ENCODE measurements around the gene MYPOP. TPM values are rescaled to one million over a fixed set of nuclear protein-coding genes. Genes with fewer than 3 reads are reported as not detected.

The MYPOP gene
- total RNA-seq, 1 experiment from 2014 or later = 9.0 TPM

DNA sequence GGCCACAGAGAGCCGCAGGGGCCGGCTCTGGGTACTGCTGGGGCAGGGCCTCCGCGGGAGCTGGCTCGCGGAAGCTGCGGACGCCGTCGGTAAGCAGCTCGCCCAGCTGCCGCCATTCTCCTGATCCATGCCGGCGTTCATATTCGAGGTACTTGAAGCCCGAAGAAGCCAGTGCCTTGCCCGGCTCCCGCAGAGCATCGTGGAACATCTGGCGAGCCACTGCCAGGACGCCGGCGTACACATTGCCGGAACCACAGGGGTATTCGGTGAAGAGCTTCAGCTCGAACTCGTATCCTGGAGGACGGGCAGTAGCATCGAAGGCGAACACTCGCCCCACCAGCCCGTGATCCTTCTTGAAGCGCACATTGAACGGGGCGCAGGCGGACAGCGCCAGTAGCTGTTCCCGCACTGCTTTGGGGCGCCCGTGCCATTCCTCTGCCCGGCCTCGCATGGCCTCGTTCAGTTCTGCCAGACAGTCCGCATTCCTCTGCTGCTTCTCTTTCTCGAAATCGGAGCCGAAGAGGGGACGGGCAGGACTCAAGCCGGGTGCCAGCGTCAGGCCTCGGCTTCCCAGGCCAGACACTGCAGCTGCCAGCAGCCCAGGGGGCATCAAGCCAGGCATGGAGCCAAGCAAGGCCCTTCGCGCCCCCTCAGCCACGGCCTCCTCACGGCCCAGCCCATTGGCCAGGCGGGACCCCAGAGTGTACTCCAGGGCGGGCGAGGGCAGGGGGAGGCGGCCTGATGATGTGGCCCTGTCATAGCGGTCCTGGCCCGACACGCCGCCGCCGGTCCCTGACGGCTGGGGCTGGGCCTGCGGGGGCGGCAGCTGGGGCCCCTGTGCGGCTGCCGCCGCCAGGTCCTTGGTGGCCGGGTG is 17.5 kb downstream of the MYPOP start:
- TF ChIP-seq, protein P1, sequence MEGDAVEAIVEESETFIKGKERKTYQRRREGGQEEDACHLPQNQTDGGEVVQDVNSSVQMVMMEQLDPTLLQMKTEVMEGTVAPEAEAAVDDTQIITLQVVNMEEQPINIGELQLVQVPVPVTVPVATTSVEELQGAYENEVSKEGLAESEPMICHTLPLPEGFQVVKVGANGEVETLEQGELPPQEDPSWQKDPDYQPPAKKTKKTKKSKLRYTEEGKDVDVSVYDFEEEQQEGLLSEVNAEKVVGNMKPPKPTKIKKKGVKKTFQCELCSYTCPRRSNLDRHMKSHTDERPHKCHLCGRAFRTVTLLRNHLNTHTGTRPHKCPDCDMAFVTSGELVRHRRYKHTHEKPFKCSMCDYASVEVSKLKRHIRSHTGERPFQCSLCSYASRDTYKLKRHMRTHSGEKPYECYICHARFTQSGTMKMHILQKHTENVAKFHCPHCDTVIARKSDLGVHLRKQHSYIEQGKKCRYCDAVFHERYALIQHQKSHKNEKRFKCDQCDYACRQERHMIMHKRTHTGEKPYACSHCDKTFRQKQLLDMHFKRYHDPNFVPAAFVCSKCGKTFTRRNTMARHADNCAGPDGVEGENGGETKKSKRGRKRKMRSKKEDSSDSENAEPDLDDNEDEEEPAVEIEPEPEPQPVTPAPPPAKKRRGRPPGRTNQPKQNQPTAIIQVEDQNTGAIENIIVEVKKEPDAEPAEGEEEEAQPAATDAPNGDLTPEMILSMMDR (conservative IDR thresholded peaks at IDR 0.05) = no peak
- peak; percentile 47 for DNase-seq
- no peak overlapping the region for H3K27ac ChIP-seq (ENCODE audit: insufficient read length, low read depth, low read length)

More for the DNA sequence above, 17.5 kb downstream of the MYPOP start:
- Histone ChIP-seq H4K8ac (replicated peaks; ENCODE audit: insufficient read length, low read depth, low read length) (no peak overlapping the region), H3K56ac (ENCODE audit: insufficient read length, low read depth, low read length) (no peak overlapping the region), H3T11ph (ENCODE audit: low read length) (no peak overlapping the region), H2AFZ (ENCODE audit: low read length) (no peak overlapping the region), H2AK5ac (ENCODE audit: insufficient read length, low read length) (no peak overlapping the region), H4K20me1 (ENCODE audit: control insufficient read depth, insufficient read depth, insufficient read length) (no peaks in the 10 kb centered on the region), H3K79me2 (ENCODE audit: insufficient read depth, low read length) (no peaks in the 10 kb centered on the region), H3K9ac (ENCODE audit: extremely low read depth, insufficient read length, low read length) (no peak overlapping the region), H3K18ac (ENCODE audit: insufficient read length, low read depth, low read length) (no peak overlapping the region), H2BK20ac (ENCODE audit: low read depth, low read length, poor library complexity, severe bottlenecking) (no peak overlapping the region), H4K91ac (ENCODE audit: insufficient read length, low read depth, low read length) (no peak overlapping the region), H3K23ac (ENCODE audit: insufficient read length, low read depth, low read length) (no peak overlapping the region), H3K14ac (ENCODE audit: insufficient read depth, low read length) (peak overlapping the region; percentile 89), H2BK15ac (ENCODE audit: low read depth, low read length) (no peak overlapping the region), H3K27me3 (ENCODE audit: insufficient read depth, low read length) (no peaks in the 10 kb centered on the region), H3K4ac (ENCODE audit: low read depth, low read length) (no peak overlapping the region), H2BK12ac (ENCODE audit: insufficient read length, low read depth, low read length) (no peak overlapping the region), H2BK5ac (ENCODE audit: insufficient read length, low read length) (no peak overlapping the region), H3K4me1 (ENCODE audit: insufficient read depth, low read length) (peaks cover 2% of the 10 kb centered on the region; the same call in 1 of the 2 replicates), H3K9me3 (ENCODE audit: control insufficient read depth, low read depth, low read length) (no peaks in the 10 kb centered on the region), H3K4me2 (ENCODE audit: insufficient read depth, insufficient read length, low read length) (peak overlapping the region; percentile 76), H2BK120ac (ENCODE audit: low read depth, low read length, poor library complexity, severe bottlenecking) (no peak overlapping the region), H4K5ac (ENCODE audit: insufficient read length, low read depth, low read length) (no peak overlapping the region), H3K23me2 (ENCODE audit: insufficient read length, low read depth, low read length, poor library complexity, severe bottlenecking) (peaks cover 19% of the 10 kb centered on the region), H3K79me1 (ENCODE audit: insufficient read depth, low read depth, low read length, poor library complexity, severe bottlenecking) (no peaks in the 10 kb centered on the region)
- Mint-ChIP-seq H3K27ac (peak overlapping the region in 1 of 3 experiments; percentile 35; a peak in 1 of 7 replicates), H3K4me3 (peak overlapping the region; percentile 75 to 87), H3K27me3 (ENCODE audit: low read depth) (peaks cover 4% of the 10 kb centered on the region; the same call in 1 of the 2 replicates), H3K36me3 (ENCODE audit: insufficient read depth in 1 of 3, low read depth in 3 of 3) (peaks cover 2 to 5% (median 4%) of the 10 kb centered on the region in 3 experiments; a peak in 4 of 7 replicates), H3K4me1 (peaks cover 26 to 35% of the 10 kb centered on the region in 2 experiments), H3K9me3 (no peaks in the 10 kb centered on the region)
- no CpG with 5 or more reads among the region's 72 CpGs for WGBS (ENCODE audit: extremely low coverage, insufficient read length, low lambda C conversion rate)
